ENCODE data around the gene PCDH8. TPM values are rescaled to one million over a fixed set of nuclear protein-coding genes. Genes with fewer than 3 reads are reported as not detected.

PCDH8 gene
- total RNA-seq, 4 donors from 2014 or later: 0.27 TPM; not detected in 3

DNA sequence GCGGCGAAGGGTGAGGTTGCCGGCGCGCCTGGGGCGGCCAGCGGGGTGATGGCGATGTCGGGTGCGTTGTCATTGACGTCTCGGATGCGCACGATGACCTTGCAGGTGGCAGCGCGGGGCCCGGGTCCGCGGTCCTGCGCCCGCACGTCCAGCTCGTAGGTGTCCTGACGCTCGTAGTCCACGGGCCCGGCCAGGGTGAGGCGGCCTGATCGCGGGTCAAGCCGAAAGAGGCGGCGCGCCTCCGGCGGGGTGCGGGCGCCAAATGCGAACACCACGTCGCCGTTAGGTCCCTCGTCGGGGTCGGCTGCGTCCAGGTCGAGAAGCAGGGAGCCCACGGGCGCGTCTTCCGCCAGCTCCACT is 1.1 kb downstream of the PCDH8 start:
- peak overlapping the region in 1 of 2 donors; percentile 25 for H3K4me3 ChIP-seq
- ATAC-seq: no peak
- TF ChIP-seq POLR2A (IDR thresholded peaks at IDR 0.05) (no peak), EP300 (IDR thresholded peaks at IDR 0.05) (no peak), POLR2AphosphoS5 (IDR thresholded peaks at IDR 0.05) (no peak)
- TF ChIP-seq, protein P1, sequence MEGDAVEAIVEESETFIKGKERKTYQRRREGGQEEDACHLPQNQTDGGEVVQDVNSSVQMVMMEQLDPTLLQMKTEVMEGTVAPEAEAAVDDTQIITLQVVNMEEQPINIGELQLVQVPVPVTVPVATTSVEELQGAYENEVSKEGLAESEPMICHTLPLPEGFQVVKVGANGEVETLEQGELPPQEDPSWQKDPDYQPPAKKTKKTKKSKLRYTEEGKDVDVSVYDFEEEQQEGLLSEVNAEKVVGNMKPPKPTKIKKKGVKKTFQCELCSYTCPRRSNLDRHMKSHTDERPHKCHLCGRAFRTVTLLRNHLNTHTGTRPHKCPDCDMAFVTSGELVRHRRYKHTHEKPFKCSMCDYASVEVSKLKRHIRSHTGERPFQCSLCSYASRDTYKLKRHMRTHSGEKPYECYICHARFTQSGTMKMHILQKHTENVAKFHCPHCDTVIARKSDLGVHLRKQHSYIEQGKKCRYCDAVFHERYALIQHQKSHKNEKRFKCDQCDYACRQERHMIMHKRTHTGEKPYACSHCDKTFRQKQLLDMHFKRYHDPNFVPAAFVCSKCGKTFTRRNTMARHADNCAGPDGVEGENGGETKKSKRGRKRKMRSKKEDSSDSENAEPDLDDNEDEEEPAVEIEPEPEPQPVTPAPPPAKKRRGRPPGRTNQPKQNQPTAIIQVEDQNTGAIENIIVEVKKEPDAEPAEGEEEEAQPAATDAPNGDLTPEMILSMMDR (IDR thresholded peaks at IDR 0.05): no peak

DNA sequence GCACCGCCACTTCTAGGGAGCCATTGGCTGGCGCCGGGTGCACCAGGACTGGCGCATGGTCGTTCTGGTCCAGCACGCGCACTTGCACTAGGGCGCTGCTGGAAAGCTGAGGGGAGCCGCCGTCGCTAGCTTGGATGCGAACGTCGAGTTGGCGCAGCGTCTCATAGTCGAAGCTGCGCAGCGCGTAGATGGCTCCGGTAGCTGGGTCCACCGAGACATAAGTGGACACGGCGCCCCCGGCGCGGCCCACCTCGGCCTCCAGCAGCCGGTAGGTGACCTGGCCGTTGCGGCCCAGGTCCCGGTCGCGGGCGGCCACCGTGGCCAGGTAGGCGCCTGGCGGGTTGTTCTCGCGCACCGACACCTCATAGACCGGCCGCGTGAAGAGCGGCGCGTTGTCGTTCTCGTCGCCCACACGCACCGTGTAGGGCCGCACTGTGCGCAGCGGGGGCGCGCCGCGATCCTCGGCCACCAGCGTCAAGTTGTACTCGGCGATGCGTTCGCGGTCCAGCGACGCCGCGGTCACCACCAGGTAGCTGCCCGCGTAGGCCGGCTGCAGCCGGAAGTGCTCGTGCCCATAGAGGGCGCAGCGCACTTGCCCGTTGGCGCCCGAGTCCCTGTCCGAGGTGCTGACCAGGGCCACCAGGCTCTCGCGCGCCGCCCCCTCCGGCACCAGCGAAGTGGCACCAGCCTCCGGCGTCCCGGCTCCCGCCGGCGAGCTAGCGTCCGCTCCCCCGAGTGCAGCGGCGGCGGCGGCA is 1.7 kb downstream of the PCDH8 start:
- TF ChIP-seq POLR2A (IDR thresholded peaks at IDR 0.05): no peak
- TF ChIP-seq, protein P1 (IDR thresholded peaks at IDR 0.05): peak in 2 of 4 experiments; percentile 26 to 58
- no peak for TF ChIP-seq POLR2AphosphoS5 (IDR thresholded peaks at IDR 0.05)
- no peak for TF ChIP-seq EP300 (IDR thresholded peaks at IDR 0.05)
- Histone ChIP-seq H3K27me3 (peaks cover 90% of the 10 kb centered on the region), H3K4me1 (peaks cover 0 to 61% (median 18%) of the 10 kb centered on the region in 3 donors), H3K27ac (no peak overlapping the region), H3K4me3 (peak overlapping the region in 1 of 2 donors; percentile 25), H3K36me3 (no peaks in the 10 kb centered on the region), H3K9me3 (peaks cover 0 to 16% (median 0%) of the 10 kb centered on the region in 3 donors)
- no CpG with 5 or more reads among the region's 100 CpGs for WGBS, 2 donors (ENCODE audit: low coverage in 1 of 2)
- no peak for ATAC-seq

More for the DNA sequence above, 1.1 kb downstream of the PCDH8 start:
- no CpG with 5 or more reads among the region's 51 CpGs for WGBS, 2 donors (ENCODE audit: low coverage in 1 of 2)
- Histone ChIP-seq H3K27ac (no peak overlapping the region), H3K27me3 (peaks cover 89% of the 10 kb centered on the region), H3K9me3 (peaks cover 0 to 16% (median 0%) of the 10 kb centered on the region in 3 donors), H3K4me1 (peaks cover 0 to 65% (median 21%) of the 10 kb centered on the region in 3 donors), H3K36me3 (no peaks in the 10 kb centered on the region)

DNA sequence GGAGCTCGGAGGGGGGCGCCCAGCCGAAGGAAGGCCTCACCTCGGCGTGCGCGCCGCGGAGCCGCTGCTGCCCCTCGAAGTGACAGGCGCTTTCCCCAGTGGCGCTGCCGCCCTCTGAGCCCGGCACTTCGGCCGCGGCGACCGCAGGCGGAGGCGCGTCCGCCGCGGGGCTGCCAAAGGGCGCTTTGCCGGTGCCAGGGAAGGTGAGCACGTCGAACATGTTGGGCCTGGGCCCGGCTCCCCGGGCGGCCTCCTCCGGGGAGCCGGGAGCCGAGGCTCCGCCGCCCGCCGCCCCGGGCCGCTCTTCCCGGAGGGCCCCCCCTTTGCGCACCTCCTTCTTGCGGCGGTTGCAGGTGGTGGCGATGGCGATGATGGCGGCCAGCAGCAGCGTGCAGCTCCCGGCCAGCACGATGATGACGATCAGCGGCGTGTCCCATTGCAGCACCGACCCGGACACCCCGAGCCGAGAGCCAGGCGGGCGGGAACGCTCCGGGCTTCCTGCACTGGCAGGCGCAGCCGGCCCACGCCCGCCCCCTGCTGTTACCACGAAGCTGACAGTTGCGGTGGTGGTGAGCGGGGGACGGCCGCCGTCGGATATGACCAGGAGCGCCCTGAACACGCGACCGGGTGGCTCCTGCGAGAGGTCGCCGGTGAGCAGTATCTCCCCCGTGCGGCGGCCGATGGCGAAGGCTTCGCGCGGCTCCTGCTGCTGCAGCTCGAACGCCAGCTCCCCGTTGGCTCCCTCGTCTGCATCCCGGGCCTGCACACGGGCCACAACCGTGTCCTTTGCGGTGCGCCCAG is 2.5 kb downstream of the PCDH8 start:
- Histone ChIP-seq H3K4me1 (peaks cover 0 to 54% (median 16%) of the 10 kb centered on the region in 3 donors), H3K36me3 (no peaks in the 10 kb centered on the region), H3K27me3 (peaks cover 88% of the 10 kb centered on the region), H3K4me3 (no peak overlapping the region), H3K27ac (no peak overlapping the region), H3K9me3 (peaks cover 0 to 16% (median 0%) of the 10 kb centered on the region in 3 donors)
- TF ChIP-seq, protein P1 (IDR thresholded peaks at IDR 0.05): no peak
- TF ChIP-seq POLR2A (IDR thresholded peaks at IDR 0.05): no peak
- no peak for TF ChIP-seq POLR2AphosphoS5 (IDR thresholded peaks at IDR 0.05)
- TF ChIP-seq EP300 (IDR thresholded peaks at IDR 0.05): no peak
- no peak for ATAC-seq
- WGBS, 2 donors (ENCODE audit: low coverage in 1 of 2): no CpG with 5 or more reads among the region's 98 CpGs

DNA sequence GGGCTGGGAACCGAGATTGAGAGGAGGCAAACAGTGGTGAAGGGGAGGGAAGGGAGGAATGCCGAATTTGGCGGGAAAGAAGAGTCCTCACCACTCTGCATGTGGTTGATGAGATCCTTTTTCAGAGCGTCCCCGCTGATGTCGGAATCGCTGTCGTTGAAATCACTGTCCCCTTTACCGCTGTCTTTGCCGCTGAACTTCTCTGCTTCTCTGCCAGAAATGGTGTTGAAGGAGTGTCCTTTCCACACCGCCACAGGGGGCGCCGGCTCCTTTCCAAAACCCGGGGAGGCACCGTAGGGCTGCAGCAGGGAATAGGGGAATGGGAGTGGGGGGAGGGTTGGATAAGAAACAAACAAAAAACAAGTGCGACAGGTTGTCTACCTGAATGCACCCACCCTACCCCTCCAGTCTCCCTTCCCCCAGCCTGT is 3.1 kb downstream of the PCDH8 start:
- no peaks in the 10 kb centered on the region for H3K36me3 ChIP-seq
- H3K4me1 ChIP-seq: peaks cover 0 to 47% (median 13%) of the 10 kb centered on the region in 3 donors
- no peak overlapping the region for H3K27ac ChIP-seq
- WGBS, 2 donors (ENCODE audit: low coverage in 1 of 2): 11 to 12% methylated on average over 6 to 10 of the region's 16 CpGs
- TF ChIP-seq POLR2AphosphoS5 (IDR thresholded peaks at IDR 0.05) (no peak), EP300 (IDR thresholded peaks at IDR 0.05) (no peak), POLR2A (IDR thresholded peaks at IDR 0.05) (no peak)
- TF ChIP-seq, protein P1 (IDR thresholded peaks at IDR 0.05): no peak
- H3K9me3 ChIP-seq: peaks cover 0 to 16% (median 0%) of the 10 kb centered on the region in 3 donors
- H3K27me3 ChIP-seq: peaks cover 82% of the 10 kb centered on the region
- no peak overlapping the region for H3K4me3 ChIP-seq
- no peak for ATAC-seq

All from gastroesophageal sphincter (tissue), 4 donors.